ENCODE data around the gene ABCD4. TPM values are rescaled to one million over a fixed set of nuclear protein-coding genes. Genes with fewer than 3 reads are reported as not detected.

The ABCD4 gene
- total RNA-seq, 2 experiments from 2014 or later = 59.6 to 63.0 TPM

GRCh38 chr14:74293606-74294005, 9.1 kb downstream of the ABCD4 start:
- Mint-ChIP-seq H3K27ac (no peak overlapping the region), H3K36me3 (ENCODE audit: low read depth) (peaks cover 89% of the 10 kb centered on the region), H3K9me3 (no peaks in the 10 kb centered on the region), H3K4me1 (ENCODE audit: low read depth) (peaks cover 9% of the 10 kb centered on the region), H3K4me3 (no peak overlapping the region), H3K27me3 (no peaks in the 10 kb centered on the region)
- Histone ChIP-seq H3K4me1 (ENCODE audit: insufficient read depth, low read length) (peaks cover 1% of the 10 kb centered on the region), H3K27ac (ENCODE audit: low read depth in 1 of 2, low read length in 2 of 2) (no peak overlapping the region), H3K36me3 (ENCODE audit: insufficient read depth, low read length) (peaks cover 86% of the 10 kb centered on the region), H3K27me3 (ENCODE audit: control insufficient read depth in 1 of 2, insufficient read depth in 2 of 2, low read length in 2 of 2) (no peaks in the 10 kb centered on the region), H3K9me3 (ENCODE audit: control insufficient read depth in 1 of 2, insufficient read depth in 1 of 2, low read length in 2 of 2) (no peaks in the 10 kb centered on the region), H3K4me3 (ENCODE audit: low read length) (no peak overlapping the region)
- no peak for ATAC-seq (ENCODE audit: poor library complexity)
- no peak for TF ChIP-seq CTCF (IDR thresholded peaks at IDR 0.05)
- DNase-seq = no peak
- intact Hi-C loops (cut with DNase I, micrococcal nuclease) = no loop called here
- ChIA-PET CTCF (no interaction called here), POLR2A (interaction anchor here (0.5 kb wide), 1 partner anchor 955 kb away, joined by 4 read pairs; no protein-coding TSS in a partner anchor)

GRCh38 chr14:74292061-74292460, 10.7 kb downstream of the ABCD4 start:
- CTCF ChIA-PET = no interaction called here

GRCh38 chr14:74290415-74290814, 12.3 kb downstream of the ABCD4 start:
- DNase-seq = peak in 3 of 14 experiments; percentile 11 to 53 (median 45)
- Histone ChIP-seq H3K36me3 (ENCODE audit: insufficient read depth, low read length) (peaks cover 88% of the 10 kb centered on the region), H3K4me3 (ENCODE audit: low read length) (no peak overlapping the region), H3K4me1 (ENCODE audit: insufficient read depth, low read length) (no peaks in the 10 kb centered on the region), H3K27ac (ENCODE audit: low read depth in 1 of 2, low read length in 2 of 2) (no peak overlapping the region), H3K9me3 (ENCODE audit: control insufficient read depth in 1 of 2, insufficient read depth in 1 of 2, low read length in 2 of 2) (no peaks in the 10 kb centered on the region), H3K27me3 (ENCODE audit: control insufficient read depth in 1 of 2, insufficient read depth in 2 of 2, low read length in 2 of 2) (no peaks in the 10 kb centered on the region)
- Mint-ChIP-seq H3K36me3 (ENCODE audit: low read depth) (peaks cover 84% of the 10 kb centered on the region), H3K27ac (no peak overlapping the region), H3K4me1 (ENCODE audit: low read depth) (no peaks in the 10 kb centered on the region), H3K27me3 (no peaks in the 10 kb centered on the region), H3K4me3 (no peak overlapping the region), H3K9me3 (no peaks in the 10 kb centered on the region)
- ChIA-PET CTCF (interaction anchor here (0.6 to 0.7 kb wide), 6 partner anchors 12 to 1145 kb away, joined by 3 to 4 read pairs (median 3); no protein-coding TSS in a partner anchor), POLR2A (no interaction called here)
- intact Hi-C loops (cut with DNase I, micrococcal nuclease) = no loop called here
- peak; percentile 33 for TF ChIP-seq CTCF (IDR thresholded peaks at IDR 0.05)
- no peak for ATAC-seq (ENCODE audit: poor library complexity)

More at GRCh38 chr14:74292061-74292460, 10.7 kb downstream of the ABCD4 start:
- DNase-seq (no peak), ATAC-seq (ENCODE audit: poor library complexity) (no peak)
- H3K27ac ChIP-seq (ENCODE audit: low read depth in 1 of 2, low read length in 2 of 2) = no peak overlapping the region
- intact Hi-C loops (cut with DNase I, micrococcal nuclease) = no loop called here
- POLR2A ChIA-PET = interaction anchor here (0.6 kb wide), 1 partner anchor 411 kb away, joined by 3 read pairs; no protein-coding TSS in a partner anchor
- no peaks in the 10 kb centered on the region for H3K9me3 ChIP-seq (ENCODE audit: control insufficient read depth in 1 of 2, insufficient read depth in 1 of 2, low read length in 2 of 2)
- H3K4me1 Mint-ChIP-seq (ENCODE audit: low read depth) = peaks cover 2% of the 10 kb centered on the region
- no peak for TF ChIP-seq CTCF (IDR thresholded peaks at IDR 0.05)
- peaks cover 87% of the 10 kb centered on the region for H3K36me3 ChIP-seq (ENCODE audit: insufficient read depth, low read length)
- no peaks in the 10 kb centered on the region for H3K4me1 ChIP-seq (ENCODE audit: insufficient read depth, low read length)
- H3K4me3 Mint-ChIP-seq = no peak overlapping the region
- no peak overlapping the region for H3K4me3 ChIP-seq (ENCODE audit: low read length)
- H3K36me3 Mint-ChIP-seq (ENCODE audit: low read depth) = peaks cover 82% of the 10 kb centered on the region
- H3K27me3 ChIP-seq (ENCODE audit: control insufficient read depth in 1 of 2, insufficient read depth in 2 of 2, low read length in 2 of 2) = no peaks in the 10 kb centered on the region
- no peak overlapping the region for H3K27ac Mint-ChIP-seq
- no peaks in the 10 kb centered on the region for H3K9me3 Mint-ChIP-seq
- no peaks in the 10 kb centered on the region for H3K27me3 Mint-ChIP-seq

Measured in CD4-positive, alpha-beta T cell (primary cell).